H1 (cell line): ENCODE measurements around the gene TOP2A. TPM values are rescaled to one million over a fixed set of nuclear protein-coding genes. Genes with fewer than 3 reads are reported as not detected.
A peak's percentile ranks its signal among the peaks of the same experiment; 100 is the strongest.

ENCODE experiments used
- CTCF ChIA-PET: fragments of 300-600 bp; sonication (Branson Sonifier 250); formaldehyde crosslinking; loops from one replicate; lab custom pipeline; 2021; ENCODE audit not compliant: partially characterized antibody; lab: Charles Lee
- POLR2A ChIA-PET: fragments of 300-600 bp; sonication (Branson Sonifier 250); formaldehyde crosslinking; loops from one replicate; lab custom pipeline; 2021; ENCODE audit warnings: inconsistent platforms; ENCODE audit not compliant: partially characterized antibody; lab: Charles Lee
- DNase-seq, 2 experiments: peaks; one replicate each; pipeline versions ENCODE4 v3.0.0 to v3.0.0-alpha.2; 2010 to 2022; ENCODE audit warnings: low spot score in 2 of 2, low read depth in 1 of 2, mixed read lengths in 1 of 2
- FAIRE-seq: peaks from 2 replicates; lab custom pipeline; 2011; peaks lifted over from hg19 to GRCh38; lab: Jason Lieb, UNC
- H2AFZ ChIP-seq: 2 replicates; pipeline ENCODE4 v1.8.1; 2012; ENCODE audit warnings: low read length, inconsistent platforms
- H2AK5ac ChIP-seq: 2 replicates; pipeline ENCODE4 v1.6.1; 2013; ENCODE audit warnings: low read depth, low read length
- H2BK120ac ChIP-seq: replicated peaks from 2 replicates; pipeline ENCODE3; 2013; ENCODE audit warnings: low read depth, low read length, inconsistent platforms
- H2BK12ac ChIP-seq: 2 replicates; pipeline ENCODE4 v1.6.1; 2013; ENCODE audit warnings: low read depth, low read length
- H2BK15ac ChIP-seq: 2 replicates; pipeline ENCODE4 v1.6.1; 2013; ENCODE audit warnings: low read length
- H2BK20ac ChIP-seq: 2 replicates; pipeline ENCODE4 v1.6.1; 2013; ENCODE audit warnings: low read length
- H2BK5ac ChIP-seq: 2 replicates; pipeline ENCODE4 v1.6.1; 2013; ENCODE audit warnings: low read depth, low read length
- H3K14ac ChIP-seq: 2 replicates; pipeline ENCODE4 v1.6.1; 2013; ENCODE audit warnings: inconsistent platforms; ENCODE audit not compliant: insufficient read length
- H3K18ac ChIP-seq: 2 replicates; pipeline ENCODE4 v1.6.1; 2013; ENCODE audit warnings: low read length; ENCODE audit errors: extremely low read depth
- H3K23ac ChIP-seq: 2 replicates; pipeline ENCODE4 v1.6.1; 2013; ENCODE audit warnings: inconsistent platforms; ENCODE audit not compliant: insufficient read length
- H3K23me2 ChIP-seq: 2 replicates; pipeline ENCODE4 v1.6.1; 2013; ENCODE audit warnings: low read depth, low read length
- H3K27ac ChIP-seq: 2 replicates; pipeline ENCODE4 v1.6.1; 2011; ENCODE audit warnings: low read depth, low read length, inconsistent platforms
- H3K27me3 ChIP-seq, 4 experiments: replicated peaks in 1 of 4; 1 replicate in 1 of 4; 2 replicates in 3 of 4; pipeline versions ENCODE4 v1.6.1 to v1.8.1; 2011 to 2013; ENCODE audit warnings: low read length in 3 of 4, mild to moderate bottlenecking in 3 of 4, inconsistent platforms in 2 of 4, mixed read lengths in 2 of 4, moderate library complexity in 1 of 4; ENCODE audit not compliant: control insufficient read depth in 3 of 4, insufficient read depth in 3 of 4; ENCODE audit errors: extremely low read depth in 1 of 4
- H3K36me3 ChIP-seq, 4 experiments: 2 replicates each; pipeline versions ENCODE4 v1.6.1 to v1.8.1; 2011 to 2013; ENCODE audit warnings: mild to moderate bottlenecking in 4 of 4, low read length in 3 of 4, moderate library complexity in 2 of 4, control low read depth in 1 of 4, inconsistent platforms in 1 of 4; ENCODE audit not compliant: insufficient read depth in 4 of 4, control insufficient read depth in 2 of 4
- H3K4ac ChIP-seq: replicated peaks from 2 replicates; pipeline ENCODE3; 2013; ENCODE audit warnings: low read length, low read depth, mixed read lengths, inconsistent platforms; ENCODE audit not compliant: insufficient read length
- H3K4me1 ChIP-seq, 4 experiments: replicated peaks in 1 of 4; 1 replicate in 1 of 4; 2 replicates in 3 of 4; pipeline versions ENCODE4 v1.6.1 to v1.8.1; 2011 to 2013; ENCODE audit warnings: low read length in 3 of 4, inconsistent platforms in 2 of 4, mixed read lengths in 1 of 4; ENCODE audit not compliant: insufficient read depth in 4 of 4, control insufficient read depth in 3 of 4
- H3K4me2 ChIP-seq, 2 experiments: 2 replicates each; pipeline versions ENCODE4 v1.6.1 to v1.8.1; 2011 to 2013; ENCODE audit warnings: low read depth in 2 of 2, low read length in 2 of 2, control low read depth in 1 of 2, inconsistent platforms in 1 of 2, mild to moderate bottlenecking in 1 of 2; ENCODE audit not compliant: insufficient read depth in 1 of 2
- H3K4me3 ChIP-seq, 4 experiments: fragments of 200-600, 300-600 bp in 1 of 4; sonication (generic), shearing (Covaris generic), sonication (Bioruptor Twin) in 1 of 4; 2 replicates each; pipeline versions ENCODE4 v1.5.1 to v1.8.1; 2011 to 2016; ENCODE audit warnings: low read length in 4 of 4, low read depth in 3 of 4, control low read depth in 2 of 4, inconsistent platforms in 2 of 4, mild to moderate bottlenecking in 2 of 4, mixed read lengths in 1 of 4, moderate library complexity in 1 of 4; ENCODE audit not compliant: insufficient read depth in 2 of 4; ENCODE audit errors: extremely low read depth in 1 of 4
- H3K56ac ChIP-seq: replicated peaks from 2 replicates; pipeline ENCODE3; 2013; ENCODE audit warnings: low read depth, mild to moderate bottlenecking, mixed read lengths, low read length, inconsistent platforms; ENCODE audit not compliant: insufficient read length
- H3K79me1 ChIP-seq: 2 replicates; pipeline ENCODE4 v1.6.1; 2013; ENCODE audit warnings: low read depth, low read length, control low read depth
- H3K79me2 ChIP-seq, 2 experiments: 2 replicates each; pipeline versions ENCODE4 v1.6.1 to v1.8.1; 2012 to 2013; ENCODE audit warnings: low read length in 2 of 2, mild to moderate bottlenecking in 2 of 2, inconsistent platforms in 1 of 2; ENCODE audit not compliant: insufficient read depth in 2 of 2, control insufficient read depth in 1 of 2
- H3K9ac ChIP-seq, 4 experiments: replicated peaks in 1 of 4; 1 replicate in 1 of 4; 2 replicates in 3 of 4; pipeline versions ENCODE4 v1.6.1 to v1.8.1; 2011 to 2013; ENCODE audit warnings: low read depth in 3 of 4, low read length in 3 of 4, control low read depth in 2 of 4, mild to moderate bottlenecking in 2 of 4, moderate library complexity in 2 of 4, inconsistent platforms in 1 of 4; ENCODE audit errors: extremely low read depth in 1 of 4
- H3K9me3 ChIP-seq, 2 experiments: 2 replicates each; pipeline versions ENCODE4 v1.6.1 to v1.8.1; 2012 to 2013; ENCODE audit warnings: mild to moderate bottlenecking in 2 of 2, moderate library complexity in 2 of 2, control low read depth in 1 of 2, inconsistent platforms in 1 of 2, low read depth in 1 of 2, low read length in 1 of 2, mixed read lengths in 1 of 2; ENCODE audit not compliant: insufficient read depth in 2 of 2
- H4K20me1 ChIP-seq, 2 experiments: replicated peaks in 1 of 2; 2 replicates each; pipeline versions ENCODE3 to v1.8.1; 2011 to 2013; ENCODE audit warnings: inconsistent platforms in 2 of 2, low read length in 2 of 2, mild to moderate bottlenecking in 1 of 2; ENCODE audit not compliant: insufficient read depth in 2 of 2, control insufficient read depth in 1 of 2
- H4K5ac ChIP-seq: 2 replicates; pipeline ENCODE4 v1.6.1; 2013; ENCODE audit warnings: low read length, low read depth, mixed read lengths, inconsistent platforms; ENCODE audit not compliant: insufficient read length
- H4K8ac ChIP-seq: 2 replicates; pipeline ENCODE4 v1.8.0; 2013; ENCODE audit warnings: mild to moderate bottlenecking, moderate library complexity, low read length, inconsistent platforms; ENCODE audit not compliant: insufficient read depth; ENCODE audit errors: extremely low read depth
- H4K91ac ChIP-seq: replicated peaks from 2 replicates; pipeline ENCODE3; 2013; ENCODE audit warnings: low read length, mixed read lengths, inconsistent platforms; ENCODE audit not compliant: insufficient read length
- ASH2L ChIP-seq: fragments of 200-600, 300-600 bp; sonication (generic); IDR thresholded peaks from one replicate; pipeline ENCODE4 v1.7.1; 2017; ENCODE audit warnings: low read length
- CBX8 ChIP-seq: fragments of 300-800, 300-1000 bp; sonication (generic); IDR thresholded peaks from 2 replicates; pipeline ENCODE4 v1.7.1; 2016; ENCODE audit warnings: low read depth, low read length, borderline replicate concordance
- CEBPB ChIP-seq: IDR thresholded peaks from 2 replicates; pipeline ENCODE4 v1.6.1; 2012; ENCODE audit warnings: low read depth, low read length
- CTCF ChIP-seq, 3 experiments: IDR thresholded peaks; 1 replicate in 2 of 3; 2 replicates in 1 of 3; pipeline versions ENCODE4 v1.5.1 to v1.6.1; 2011; ENCODE audit warnings: low read length in 3 of 3, mild to moderate bottlenecking in 3 of 3, inconsistent platforms in 2 of 3, low read depth in 1 of 3, moderate library complexity in 1 of 3; ENCODE audit not compliant: insufficient read depth in 1 of 3; ENCODE audit errors: control extremely low read depth in 1 of 3
- MAX ChIP-seq: IDR thresholded peaks from 2 replicates; pipeline ENCODE4 v1.6.1; 2012; ENCODE audit warnings: inconsistent platforms
- RAD21 ChIP-seq, 2 experiments: IDR thresholded peaks in 1 of 2; conservative IDR thresholded peaks in 1 of 2; 2 replicates each; pipeline ENCODE4 v1.6.1; 2011; ENCODE audit warnings: low read depth in 2 of 2, low read length in 2 of 2, improper control_type of control experiment in 1 of 2, inconsistent platforms in 1 of 2, mild to moderate bottlenecking in 1 of 2, moderate library complexity in 1 of 2
- SAP30 ChIP-seq: fragments of 300-600 bp; sonication (generic); IDR thresholded peaks from 2 replicates; pipeline ENCODE4 v1.7.1; 2012; ENCODE audit warnings: low read length, moderate library complexity, mild to moderate bottlenecking, inconsistent platforms; ENCODE audit not compliant: insufficient read depth, insufficient replicate concordance
- TAF1 ChIP-seq: IDR thresholded peaks from 2 replicates; pipeline ENCODE4 v1.6.1; 2011; ENCODE audit warnings: mild to moderate bottlenecking, low read depth, low read length
- TBP ChIP-seq: IDR thresholded peaks from 2 replicates; pipeline ENCODE4 v1.6.1; 2011; ENCODE audit warnings: low read depth, low read length, improper control_type of control experiment
- YY1 ChIP-seq: IDR thresholded peaks from 2 replicates; pipeline ENCODE4 v1.6.1; 2011; ENCODE audit warnings: low read depth, mild to moderate bottlenecking, low read length
- WGBS, 2 experiments: shearing (Covaris generic) in 1 of 2; methylation state at CpG; one replicate each; pipeline versions ENCODE4 v1.1.6 to v1.1.7; 2013 to 2015; ENCODE audit warnings: low lambda C conversion rate in 2 of 2, mixed read lengths in 2 of 2, inconsistent platforms in 1 of 2, low coverage in 1 of 2, missing lambda C conversion rate in 1 of 2; ENCODE audit not compliant: insufficient replicate concordance in 2 of 2, insufficient coverage in 1 of 2, insufficient read length in 1 of 2; ENCODE audit errors: extremely low coverage in 1 of 2, missing lambda C conversion rate in 1 of 2; 5-methylcytosine and 5-hydroxymethylcytosine counted together
- polyA plus RNA-seq, 7 experiments: library from polyadenylated mRNA; depleted of rRNA in 3 of 7; stranded (reverse) in 5 of 7; unstranded in 2 of 7; fragments of >200 nt in 5 of 7; fragments of 200-250 nt in 2 of 7; gene quantifications; 1 replicate in 5 of 7; 2 replicates in 1 of 7; 4 replicates in 1 of 7; pipeline versions ENCODE4 v1.2.1 to v1.2.3, GENCODE V29; 2011 to 2013; ENCODE audit warnings: missing spikeins in 2 of 7, mixed read lengths in 2 of 7
- total RNA-seq: library from RNA; stranded (reverse); fragmentation: NEBNext Ultra II Directional; extraction: Animal tissue kit (Norgen Biotek cat#: 25700); gene quantifications from 2 replicates; pipeline ENCODE4 v1.2.1, GENCODE V29; 2021

The TOP2A gene
- total and polyA plus RNA-seq, 2 of the 8 experiments (the other 6 are each of a cell fraction or from before 2014, with no cell fraction given), result 83.1 to 291 TPM

- Histone ChIP-seq H3K79me1 (peaks cover 11% of the 10 kb centered on the region), H4K20me1 (peaks cover 2 to 4% of the 10 kb centered on the region in 2 experiments), H2AK5ac (no peak overlapping the region; the same call in 1 of the 2 replicates), H2BK12ac (no peak overlapping the region), H3K27ac (no peak overlapping the region), H3K23ac (no peak overlapping the region), H2BK15ac (no peak overlapping the region), H3K9ac (no peak overlapping the region), H4K8ac (no peak overlapping the region), H3K79me2 (peaks cover 0 to 44% of the 10 kb centered on the region in 2 experiments; a peak in 3 of 4 replicates), H3K36me3 (peaks cover 0 to 13% (median 7%) of the 10 kb centered on the region in 4 experiments; a peak in 6 of 8 replicates), H3K18ac (no peak overlapping the region), H3K14ac (no peak overlapping the region), H3K4me2 (no peak overlapping the region), H3K4me3 (no peak overlapping the region), H3K4ac (no peak overlapping the region), H2AFZ (no peak overlapping the region), H3K56ac (no peak overlapping the region), H3K4me1 (peaks cover 2 to 11% (median 7%) of the 10 kb centered on the region in 4 experiments; a peak in 5 of 7 replicates), H4K5ac (no peak overlapping the region), H3K9me3 (no peaks in the 10 kb centered on the region), H2BK5ac (no peak overlapping the region), H4K91ac (no peak overlapping the region), H2BK20ac (no peak overlapping the region), H3K23me2 (no peaks in the 10 kb centered on the region; the same call in 1 of the 2 replicates), H2BK120ac (no peak overlapping the region), H3K27me3 (no peaks in the 10 kb centered on the region)
- peak; percentile 49 to 81 for DNase-seq
- TF ChIP-seq SAP30, result no peak
- TF ChIP-seq ASH2L, result no peak
- TF ChIP-seq CEBPB, result no peak
- no peak for TF ChIP-seq CBX8
- no peak for TF ChIP-seq YY1
- no peak for TF ChIP-seq TAF1
- peak; percentile 26 to 44; a peak in 3 of 4 replicates for TF ChIP-seq RAD21 (IDR thresholded peaks at IDR 0.05 in 1 of 2, conservative IDR thresholded peaks at IDR 0.05 in 1 of 2; ENCODE audit: low read depth in 2 of 2, low read length in 2 of 2)
- TF ChIP-seq MAX, result no peak
- TF ChIP-seq TBP, result no peak
- TF ChIP-seq CTCF (IDR thresholded peaks at IDR 0.05; ENCODE audit: control extremely low read depth in 1 of 3, insufficient read depth in 1 of 3, low read depth in 1 of 3, low read length in 3 of 3), result peak; percentile 57 to 66 (median 60)
- ChIA-PET POLR2A (interaction anchor here (0.6 to 2.0 kb wide), 5 partner anchors 10 to 82 kb away, joined by 3 to 6 read pairs (median 4); no protein-coding TSS in a partner anchor), CTCF (interaction anchor here (0.6 to 34.1 kb wide), 29 partner anchors 1 to 786 kb away, joined by 3 to 739 read pairs (median 4); partner anchors contain the start of genes IGFBP4 and TNS4)
- WGBS, 2 experiments, result 93% methylated on average over 3 of the region's 3 CpGs; no CpG with 5 or more reads in 1 of the 2 experiments
- FAIRE-seq, result peak; percentile 70
Observed at GRCh38 chr17:40450175-40450574, 32.5 kb upstream of the TOP2A start.
